Urinary bladder (tissue), 4 donors: ENCODE data around the gene CARMIL1. TPM values are rescaled to one million over a fixed set of nuclear protein-coding genes. Genes with fewer than 3 reads are reported as not detected.
A peak's percentile ranks its signal among the peaks of the same experiment; 100 is the strongest.

ENCODE experiments used
- DNase-seq: peaks from one replicate; pipeline ENCODE4 v3.0.0-alpha.2; 2015; ENCODE audit errors: extremely low spot score
- H3K27ac ChIP-seq: one replicate; pipeline ENCODE4 v1.5.1; 2013; ENCODE audit warnings: low read depth, mild to moderate bottlenecking, moderate library complexity
- H3K36me3 ChIP-seq: one replicate; pipeline ENCODE4 v1.6.1; 2013; ENCODE audit warnings: mild to moderate bottlenecking, moderate library complexity; ENCODE audit not compliant: insufficient read depth
- H3K4me1 ChIP-seq: one replicate; pipeline ENCODE4 v1.6.1; 2013; ENCODE audit warnings: mild to moderate bottlenecking, moderate library complexity; ENCODE audit not compliant: insufficient read depth
- H3K4me3 ChIP-seq: one replicate; pipeline ENCODE4 v1.5.1; 2013; ENCODE audit warnings: low read depth, low read length
- WGBS: extraction: QIAGEN DNeasy Blood & Tissue Kit; methylation state at CpG from one replicate; pipeline ENCODE4 v1.1.7; 2013; 5-methylcytosine and 5-hydroxymethylcytosine counted together
- polyA plus RNA-seq: library from polyadenylated mRNA; stranded (reverse); fragments of 200-250 nt; gene quantifications from one replicate; pipeline ENCODE4 v1.2.3, GENCODE V29; 2013
- total RNA-seq: library from RNA; depleted of rRNA; stranded (reverse); fragments of >200 nt; gene quantifications from one replicate; pipeline ENCODE4 v1.2.3, GENCODE V29; 2014
- donor health status: healthy with polysubstance abuse.
- donor health status: healthy.

Gene CARMIL1
- total and polyA plus RNA-seq, 2 donors = 11.1 to 26.5 TPM

GRCh38 chr6:25254671-25255070, 24.5 kb upstream of the CARMIL1 start:
- no peaks in the 10 kb centered on the region for H3K4me1 ChIP-seq
- no peak overlapping the region for H3K4me3 ChIP-seq
- no peak overlapping the region for H3K27ac ChIP-seq
- H3K36me3 ChIP-seq = no peaks in the 10 kb centered on the region
- DNase-seq = no peak
- 82% methylated on average over 7 of the region's 7 CpGs for WGBS

DNA sequence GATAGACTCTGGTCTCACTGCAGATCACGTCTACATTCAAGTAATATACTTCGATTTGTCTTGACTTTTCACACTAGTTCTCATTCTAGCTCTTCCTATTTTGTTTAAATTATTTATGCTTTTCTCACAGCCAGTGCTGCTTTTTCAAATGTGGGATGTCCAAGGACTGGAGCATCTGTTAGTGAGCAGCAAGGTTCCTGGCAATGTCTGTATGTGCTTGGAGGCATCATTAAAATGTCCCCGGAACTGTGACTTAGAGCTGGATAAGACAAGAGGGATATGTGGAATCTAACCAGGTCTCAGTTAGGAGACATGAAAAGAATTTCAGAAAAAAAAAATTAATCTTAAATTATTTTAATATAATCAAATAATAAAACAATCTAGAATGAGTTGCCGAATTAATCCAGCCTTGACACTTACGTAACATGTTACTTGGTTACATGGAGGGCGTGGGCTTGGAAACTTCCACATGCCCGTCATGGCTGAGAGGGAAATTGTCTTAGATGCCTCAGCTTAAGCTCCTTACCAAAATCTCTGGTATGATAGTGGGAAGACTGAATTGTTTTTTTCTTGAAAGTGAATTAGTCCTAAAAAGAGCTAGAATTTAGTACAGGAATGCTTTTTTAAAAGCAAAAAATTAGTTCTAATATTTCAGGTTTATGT, 21.4 kb upstream of the CARMIL1 start:
- Histone ChIP-seq H3K4me1 (no peaks in the 10 kb centered on the region), H3K27ac (no peak overlapping the region), H3K4me3 (no peak overlapping the region), H3K36me3 (no peaks in the 10 kb centered on the region)
- DNase-seq = no peak
- WGBS = 70% methylated on average over 7 of the region's 7 CpGs

DNA sequence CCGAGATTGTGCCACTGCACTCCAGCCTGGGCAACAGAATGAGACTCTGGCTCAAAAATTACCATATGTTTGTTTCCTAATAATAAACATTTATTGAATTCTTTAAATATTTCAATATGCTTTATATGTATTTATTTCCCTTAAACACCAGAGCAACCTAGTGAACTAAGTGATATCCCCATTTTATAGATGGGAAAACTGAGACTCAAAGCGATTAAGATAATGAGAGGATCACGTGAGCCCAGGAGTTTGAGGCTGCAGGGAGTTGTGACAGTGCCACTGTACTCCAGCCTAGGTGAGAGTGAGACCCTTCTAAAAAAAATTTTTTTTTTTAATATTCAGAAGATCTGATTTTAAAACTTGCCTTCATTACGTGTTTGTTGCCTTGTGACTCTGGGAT, 19.4 kb upstream of the CARMIL1 start:
- DNase-seq = no peak
- no peaks in the 10 kb centered on the region for H3K36me3 ChIP-seq
- H3K27ac ChIP-seq = no peak overlapping the region
- WGBS = 95% methylated on average over 4 of the region's 4 CpGs
- H3K4me3 ChIP-seq = no peak overlapping the region
- no peaks in the 10 kb centered on the region for H3K4me1 ChIP-seq

- DNase-seq = no peak
- 42% methylated on average over 2 of the region's 2 CpGs for WGBS
- Histone ChIP-seq H3K36me3 (no peaks in the 10 kb centered on the region), H3K4me1 (no peaks in the 10 kb centered on the region), H3K4me3 (no peak overlapping the region), H3K27ac (no peak overlapping the region)
These were observed 15.5 kb upstream of the CARMIL1 start for GRCh38 chr6:25263657-25264056.

DNA sequence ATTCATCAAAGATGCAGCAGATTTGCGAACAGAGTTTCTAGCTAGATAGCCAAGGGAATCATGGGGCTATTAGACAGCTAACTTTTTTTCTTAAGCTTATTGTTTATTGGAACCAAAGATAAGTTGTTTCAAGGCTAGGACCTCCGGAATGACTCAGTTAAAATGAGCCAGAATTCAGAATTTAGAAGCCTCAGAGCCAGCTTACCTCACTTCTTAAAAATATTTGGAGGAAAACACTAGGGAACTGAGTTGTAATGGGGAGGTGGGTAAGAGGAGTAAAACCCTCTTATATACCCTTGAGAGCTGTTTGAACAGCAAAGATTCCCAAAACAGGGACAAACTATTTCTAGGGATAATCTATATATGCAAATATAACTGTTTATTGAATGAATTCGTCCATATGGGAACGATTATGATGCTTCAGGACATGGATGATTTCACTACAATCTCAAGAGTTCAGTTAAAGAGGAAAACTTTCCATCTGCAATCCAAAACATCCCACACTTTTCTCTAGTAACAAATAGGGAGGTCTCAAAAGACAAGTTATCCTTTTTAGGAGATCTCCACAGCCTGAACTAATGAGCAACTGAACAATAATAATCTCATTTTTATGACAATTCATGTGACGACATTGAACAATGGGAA, 12.6 kb upstream of the CARMIL1 start:
- Histone ChIP-seq H3K36me3 (no peaks in the 10 kb centered on the region), H3K4me1 (no peaks in the 10 kb centered on the region), H3K27ac (no peak overlapping the region), H3K4me3 (no peak overlapping the region)
- WGBS = 49% methylated on average over 5 of the region's 5 CpGs
- DNase-seq = no peak

GRCh38 chr6:25267662-25268061, 11.5 kb upstream of the CARMIL1 start:
- 89% methylated on average over 3 of the region's 3 CpGs for WGBS
- no peaks in the 10 kb centered on the region for H3K36me3 ChIP-seq
- no peak for DNase-seq
- no peaks in the 10 kb centered on the region for H3K4me1 ChIP-seq
- H3K4me3 ChIP-seq = no peak overlapping the region
- H3K27ac ChIP-seq = no peak overlapping the region

DNA sequence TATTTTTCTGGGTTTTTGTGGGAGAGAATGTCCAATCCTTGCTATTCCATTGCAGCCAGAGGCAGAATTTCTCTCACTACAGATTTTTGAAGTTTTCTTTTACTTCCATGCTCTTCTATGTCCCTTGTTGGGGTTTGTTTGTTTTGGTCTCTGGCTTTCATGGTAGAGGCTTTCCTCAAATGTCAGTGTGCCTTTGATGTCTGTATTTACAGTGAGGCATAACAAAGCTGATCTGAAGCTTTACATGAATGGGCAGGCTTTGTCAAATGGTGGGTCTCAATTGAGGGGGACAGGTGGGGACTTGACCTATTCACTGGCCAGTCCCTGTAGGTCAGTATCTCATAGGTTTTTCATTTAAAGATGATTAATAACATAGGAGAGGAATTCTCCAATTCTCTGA, 8.6 kb upstream of the CARMIL1 start:
- Histone ChIP-seq H3K27ac (no peak overlapping the region), H3K36me3 (no peaks in the 10 kb centered on the region), H3K4me1 (no peaks in the 10 kb centered on the region), H3K4me3 (no peak overlapping the region)
- DNase-seq = no peak

- Histone ChIP-seq H3K36me3 (no peaks in the 10 kb centered on the region), H3K4me3 (no peak overlapping the region), H3K27ac (no peak overlapping the region), H3K4me1 (no peaks in the 10 kb centered on the region)
- DNase-seq = no peak
- WGBS = 93% methylated on average over 1 of the region's 1 CpG
These were observed 3.7 kb upstream of the CARMIL1 start for GRCh38 chr6:25275436-25275835.

GRCh38 chr6:25277386-25277785, 1.8 kb upstream of the CARMIL1 start:
- Histone ChIP-seq H3K36me3 (no peaks in the 10 kb centered on the region), H3K27ac (no peak overlapping the region), H3K4me3 (no peak overlapping the region), H3K4me1 (no peaks in the 10 kb centered on the region)
- DNase-seq = no peak
- 74% methylated on average over 1 of the region's 1 CpG for WGBS

DNA sequence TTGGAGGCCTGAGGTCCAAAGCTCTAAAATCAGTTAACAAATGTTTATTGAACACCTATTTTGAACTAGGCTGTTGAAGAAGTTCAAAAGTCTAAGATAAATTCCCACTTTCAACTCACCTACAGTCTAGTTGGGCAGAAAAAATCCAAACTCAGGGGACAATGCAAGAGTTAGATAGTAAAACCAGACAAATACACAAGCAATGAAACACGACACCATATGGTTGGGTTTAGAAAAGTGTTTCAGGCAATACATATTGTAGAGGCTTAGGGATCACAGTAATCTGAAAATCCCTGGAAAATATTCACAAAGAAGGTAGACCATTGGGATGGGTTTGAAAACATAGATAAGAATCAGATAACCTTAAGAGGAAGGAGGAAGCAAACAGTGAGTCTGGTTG, 1.3 kb upstream of the CARMIL1 start:
- Histone ChIP-seq H3K4me1 (no peaks in the 10 kb centered on the region), H3K36me3 (no peaks in the 10 kb centered on the region), H3K27ac (no peak overlapping the region), H3K4me3 (no peak overlapping the region)
- no peak for DNase-seq
- 83% methylated on average over 1 of the region's 1 CpG for WGBS

DNA sequence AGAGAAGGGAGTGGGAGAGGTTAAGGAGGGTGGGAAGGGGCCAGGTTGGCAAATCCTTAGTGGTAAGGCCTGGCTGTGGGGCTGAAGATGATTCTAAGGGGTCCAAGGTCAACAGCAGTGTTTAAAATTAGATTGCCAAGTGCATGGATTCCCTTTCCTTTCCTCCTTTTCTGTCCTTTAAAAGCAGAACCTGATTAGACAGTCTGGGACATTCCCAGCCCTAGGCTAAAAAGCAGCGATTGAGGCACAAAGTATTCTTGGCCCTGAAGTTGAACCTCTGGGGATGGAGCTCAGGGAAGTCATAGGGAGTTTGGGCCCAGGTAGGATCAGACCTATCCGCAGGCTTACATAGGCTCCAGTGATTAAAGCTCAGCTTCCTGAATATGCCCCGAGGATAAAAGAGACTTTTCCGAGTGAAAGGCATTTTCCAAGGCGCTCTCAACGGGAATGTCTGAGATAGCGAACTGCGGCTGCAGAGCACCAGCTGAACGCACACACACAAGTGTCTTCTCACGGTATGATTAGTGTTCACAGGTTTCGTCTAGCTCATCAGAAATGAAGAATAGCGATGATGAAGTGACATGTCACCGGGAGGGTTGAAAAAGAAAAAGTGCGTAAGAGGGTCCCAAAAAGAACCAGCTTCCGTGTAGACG, 787 bp upstream of the CARMIL1 start:
- no peak for DNase-seq
- WGBS = 6% methylated on average over 16 of the region's 16 CpGs
- H3K4me3 ChIP-seq = peak overlapping the region; percentile 74
- H3K36me3 ChIP-seq = no peaks in the 10 kb centered on the region
- H3K27ac ChIP-seq = no peak overlapping the region
- H3K4me1 ChIP-seq = no peaks in the 10 kb centered on the region

DNA sequence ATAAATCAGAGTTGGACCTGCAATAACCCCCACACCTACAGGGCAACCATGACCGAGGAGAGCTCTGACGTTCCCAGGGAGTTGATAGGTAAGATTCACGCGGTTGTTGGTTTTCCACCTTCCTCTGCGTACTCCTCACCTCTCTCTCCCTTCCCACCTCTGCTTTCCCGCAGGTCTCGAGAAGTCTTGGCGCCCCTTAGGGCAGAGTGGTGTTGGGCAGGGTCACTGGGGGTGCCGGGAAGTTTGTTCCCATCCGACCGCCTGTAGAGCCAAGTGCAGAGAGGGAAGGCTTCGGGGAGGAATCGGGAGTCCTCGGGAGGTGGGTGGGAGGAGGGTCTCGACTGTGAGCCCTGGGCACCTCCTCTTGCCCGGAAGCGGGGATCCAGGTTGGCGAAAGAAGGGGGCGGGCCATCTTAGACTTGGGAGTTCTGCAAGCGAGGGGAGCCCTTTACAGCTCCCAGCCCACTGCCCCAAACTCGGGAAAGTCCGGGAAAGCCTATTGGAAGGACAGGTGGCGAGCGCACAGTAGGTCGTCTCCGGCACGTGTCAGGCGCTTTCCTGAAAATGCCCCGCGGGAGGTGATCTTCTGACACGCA, 672 bp downstream of the CARMIL1 start:
- Histone ChIP-seq H3K4me1 (peaks cover 2% of the 10 kb centered on the region), H3K4me3 (peak overlapping the region; percentile 74), H3K36me3 (no peaks in the 10 kb centered on the region), H3K27ac (peak overlapping the region; percentile 13)
- WGBS = under 1% methylated on average over 31 of the region's 31 CpGs
- DNase-seq = no peak

DNA sequence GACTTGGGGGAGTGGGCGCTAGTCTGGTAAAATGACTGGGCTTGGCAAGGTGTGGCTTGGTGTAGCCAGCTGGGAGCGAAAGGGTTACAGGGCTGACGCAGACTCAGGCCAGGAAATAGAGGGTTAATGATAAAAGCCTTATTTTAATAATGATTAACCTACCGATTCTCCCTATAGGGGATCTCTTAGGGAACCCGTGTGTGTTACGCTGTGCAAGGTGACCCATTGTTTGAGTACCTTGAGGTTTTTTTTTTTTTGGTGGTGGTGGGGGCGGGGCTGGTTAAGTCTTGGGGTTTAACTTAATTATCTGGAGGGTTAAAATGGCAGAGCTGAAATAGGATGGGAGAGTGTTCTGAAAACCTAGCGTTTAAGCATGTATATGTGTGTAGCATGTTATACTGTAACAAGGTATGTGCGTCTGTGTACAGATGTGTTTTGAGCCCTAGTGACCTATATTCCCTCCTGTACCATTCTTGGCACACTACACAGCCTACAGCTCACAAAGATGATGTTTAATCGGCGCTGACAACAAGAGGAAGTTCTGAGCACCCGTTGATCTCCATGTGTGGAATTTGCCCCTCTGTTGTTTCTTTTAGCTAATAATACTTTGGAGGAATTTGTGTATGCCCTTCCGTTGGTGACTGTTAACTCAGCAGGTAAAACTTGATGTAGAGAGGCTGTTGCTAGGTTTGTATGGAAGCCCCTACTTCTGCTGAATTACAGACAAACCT, 1.3 kb downstream of the CARMIL1 start:
- Histone ChIP-seq H3K4me3 (peak overlapping the region; percentile 74), H3K4me1 (peaks cover 2% of the 10 kb centered on the region), H3K27ac (no peak overlapping the region), H3K36me3 (no peaks in the 10 kb centered on the region)
- WGBS = 15% methylated on average over 13 of the region's 13 CpGs
- no peak for DNase-seq
